GM23248 (cell line): ENCODE measurements around the gene CNGB1. TPM values are rescaled to one million over a fixed set of nuclear protein-coding genes. Genes with fewer than 3 reads are reported as not detected.

ENCODE experiments used
- DNase-seq: peaks from one replicate; pipeline ENCODE4 v3.0.0-alpha.2; 2015
- H2AFZ ChIP-seq: fragments of 200-600 bp; sonication (generic); 2 replicates; pipeline ENCODE4 v1.6.1; 2016; ENCODE audit warnings: antibody characterized with exemption
- H3F3A ChIP-seq: fragments of 200-600 bp; sonication (generic); 2 replicates; pipeline ENCODE4 v1.6.1; 2016; ENCODE audit warnings: mild to moderate bottlenecking, antibody characterized with exemption, mixed run types; ENCODE audit not compliant: insufficient read depth
- H3K27ac ChIP-seq: fragments of 200-600 bp; sonication (generic); 2 replicates; pipeline ENCODE4 v1.5.1; 2016; ENCODE audit warnings: mild to moderate bottlenecking
- H3K27me3 ChIP-seq: fragments of 200-600 bp; sonication (generic); replicated peaks from 2 replicates; pipeline ENCODE4 v1.6.1; 2016; ENCODE audit warnings: mild to moderate bottlenecking; ENCODE audit not compliant: insufficient read depth
- H3K36me3 ChIP-seq: fragments of 200-600 bp; sonication (generic); 2 replicates; pipeline ENCODE4 v1.6.1; 2016; ENCODE audit warnings: low read depth, mild to moderate bottlenecking
- H3K4me1 ChIP-seq: fragments of 200-600 bp; sonication (generic); 2 replicates; pipeline ENCODE4 v1.6.1; 2016; ENCODE audit warnings: mild to moderate bottlenecking; ENCODE audit not compliant: insufficient read depth
- H3K4me2 ChIP-seq: fragments of 200-600 bp; sonication (generic); one replicate; pipeline ENCODE4 v1.6.1; 2016; ENCODE audit warnings: mild to moderate bottlenecking; ENCODE audit not compliant: unreplicated experiment
- H3K4me3 ChIP-seq: fragments of 200-600 bp; sonication (generic); 2 replicates; pipeline ENCODE4 v1.5.1; 2016; ENCODE audit warnings: mild to moderate bottlenecking
- H3K79me2 ChIP-seq: fragments of 200-600 bp; sonication (generic); 2 replicates; pipeline ENCODE4 v1.6.1; 2016; ENCODE audit warnings: mild to moderate bottlenecking; ENCODE audit not compliant: insufficient read depth
- H3K9ac ChIP-seq: fragments of 200-600 bp; sonication (generic); 2 replicates; pipeline ENCODE4 v1.6.1; 2016; ENCODE audit warnings: mild to moderate bottlenecking
- H3K9me2 ChIP-seq: fragments of 200-600 bp; sonication (generic); 2 replicates; pipeline ENCODE4 v1.6.1; 2016; ENCODE audit warnings: mixed run types, mild to moderate bottlenecking, moderate library complexity; ENCODE audit not compliant: insufficient read depth
- H3K9me3 ChIP-seq: fragments of 200-600 bp; sonication (generic); one replicate; pipeline ENCODE4 v1.6.1; 2017; ENCODE audit warnings: low read depth
- H4K20me1 ChIP-seq: fragments of 200-600 bp; sonication (generic); 2 replicates; pipeline ENCODE4 v1.6.0; 2016; ENCODE audit not compliant: insufficient read depth
- EZH2 ChIP-seq: fragments of 200-600 bp; sonication (generic); IDR thresholded peaks from 2 replicates; pipeline ENCODE4 v1.6.1; 2018; ENCODE audit warnings: antibody characterized with exemption, mild to moderate bottlenecking; ENCODE audit not compliant: insufficient read depth, poor library complexity, severe bottlenecking
- EZH2phosphoT487 ChIP-seq: fragments of 200-600 bp; sonication (generic); IDR thresholded peaks from 2 replicates; pipeline ENCODE4 v1.6.1; 2018; ENCODE audit warnings: antibody characterized with exemption, moderate library complexity, mild to moderate bottlenecking, low read depth; ENCODE audit not compliant: insufficient read depth
- WGBS, 2 experiments: methylation state at CpG; one replicate each; pipeline ENCODE4 v1.1.6; 2015 to 2017; ENCODE audit warnings: low lambda C conversion rate in 2 of 2, low coverage in 1 of 2; ENCODE audit errors: missing lambda C conversion rate in 2 of 2; 5-methylcytosine and 5-hydroxymethylcytosine counted together
- in situ Hi-C: fragments of 300-500 bp; cut with MboI; formaldehyde crosslinking; loops from 2 replicates; pipeline ENCODE4 v1.15.0; 2020
- polyA plus RNA-seq: library from polyadenylated mRNA; unstranded; fragments of >200 nt; fragmentation: Nextera tagmentation; extraction: Ambion mirVana; gene quantifications from 2 replicates; pipeline ENCODE4 v1.2.1, GENCODE V29; 2016
- total RNA-seq: library from RNA; depleted of rRNA; stranded (reverse); fragments of >200 nt; shearing (Covaris generic); gene quantifications from 2 replicates; pipeline ENCODE4 v1.2.3, GENCODE V29; 2014

The CNGB1 gene
- total and polyA plus RNA-seq, 2 experiments from 2014 or later = not detected

DNA sequence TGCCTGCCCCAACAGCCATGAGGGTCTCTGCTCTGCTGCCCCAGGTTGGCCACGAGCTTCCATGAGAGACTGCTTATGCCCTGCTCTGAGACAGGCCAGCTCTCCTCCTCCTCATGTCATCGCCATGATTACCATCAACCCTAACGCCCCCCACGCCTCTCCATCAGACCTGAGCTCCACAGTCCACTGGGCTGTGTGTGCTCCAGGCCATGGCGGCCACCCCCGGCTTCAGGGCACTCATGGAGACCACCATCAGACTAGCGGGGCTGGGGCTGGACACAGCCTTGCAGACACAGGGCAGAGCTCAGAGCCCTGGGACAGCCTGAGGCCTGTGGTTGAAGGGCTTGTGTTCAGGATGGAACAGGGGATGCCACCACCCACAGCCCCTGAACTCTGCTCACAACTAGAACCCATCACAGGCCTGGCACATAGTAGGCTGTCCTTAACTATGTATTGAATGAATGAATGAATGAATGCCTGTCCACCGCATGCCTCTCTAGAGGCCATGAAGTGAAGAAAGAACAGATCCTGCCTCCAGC lies 14.6 kb downstream of the CNGB1 start:
- H3K36me3 ChIP-seq = no peaks in the 10 kb centered on the region
- no peaks in the 10 kb centered on the region for H4K20me1 ChIP-seq
- no peaks in the 10 kb centered on the region for H3K4me1 ChIP-seq
- 63 to 65% methylated on average over 8 of the region's 8 CpGs for WGBS, 2 experiments
- no peaks in the 10 kb centered on the region for H3F3A ChIP-seq
- DNase-seq = no peak
- H3K9ac ChIP-seq = no peak overlapping the region
- in situ Hi-C loops = no loop called here
- H3K9me3 ChIP-seq = no peaks in the 10 kb centered on the region
- no peak overlapping the region for H3K4me3 ChIP-seq
- no peak for TF ChIP-seq EZH2phosphoT487
- no peak for TF ChIP-seq EZH2
- no peak overlapping the region for H3K27ac ChIP-seq
- no peaks in the 10 kb centered on the region for H3K9me2 ChIP-seq
- H3K79me2 ChIP-seq = no peaks in the 10 kb centered on the region
- H2AFZ ChIP-seq = no peak overlapping the region
- H3K27me3 ChIP-seq = peaks cover 7% of the 10 kb centered on the region
- H3K4me2 ChIP-seq = no peak overlapping the region

DNA sequence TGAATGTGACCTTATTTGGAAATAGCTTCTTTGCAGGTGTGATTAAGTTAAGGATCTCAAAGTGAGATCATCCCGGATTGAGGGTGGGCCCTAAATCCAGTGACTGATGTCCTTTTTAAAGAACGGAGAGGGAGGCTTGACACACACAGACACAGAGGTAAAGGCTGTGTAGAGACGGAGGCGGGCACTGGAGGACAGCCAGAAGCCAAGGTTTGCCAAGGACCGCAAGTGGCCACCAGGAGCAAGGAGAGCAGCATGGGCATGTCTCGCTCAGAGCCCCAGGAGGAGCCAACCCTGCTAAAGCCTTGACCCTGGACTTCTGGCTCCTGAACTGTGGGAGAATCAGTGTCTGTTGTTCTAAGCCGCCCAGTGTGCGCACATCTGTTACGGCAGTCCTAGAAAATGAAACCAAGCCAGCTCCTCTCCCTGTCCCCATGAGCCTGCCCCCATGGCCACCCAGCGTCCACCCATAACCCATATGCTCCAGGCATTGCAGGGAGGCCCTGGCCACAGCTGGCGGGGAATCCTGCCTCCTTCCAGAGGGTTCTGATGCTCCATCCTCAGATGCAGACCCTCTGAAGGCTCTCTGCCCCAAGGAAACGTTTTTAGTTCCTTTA lies 15.2 kb downstream of the CNGB1 start:
- Histone ChIP-seq H3F3A (no peaks in the 10 kb centered on the region), H3K27me3 (peaks cover 5% of the 10 kb centered on the region; the same call in 1 of the 2 replicates), H3K9me3 (no peaks in the 10 kb centered on the region), H3K27ac (no peak overlapping the region), H3K4me2 (no peak overlapping the region), H3K9ac (no peak overlapping the region), H3K9me2 (no peaks in the 10 kb centered on the region), H3K4me3 (no peak overlapping the region), H2AFZ (no peak overlapping the region), H4K20me1 (no peaks in the 10 kb centered on the region), H3K36me3 (no peaks in the 10 kb centered on the region), H3K4me1 (no peaks in the 10 kb centered on the region), H3K79me2 (no peaks in the 10 kb centered on the region)
- in situ Hi-C loops = no loop called here
- TF ChIP-seq EZH2phosphoT487 (no peak), EZH2 (no peak)
- 69 to 77% methylated on average over 12 of the region's 12 CpGs for WGBS, 2 experiments
- DNase-seq = no peak

DNA sequence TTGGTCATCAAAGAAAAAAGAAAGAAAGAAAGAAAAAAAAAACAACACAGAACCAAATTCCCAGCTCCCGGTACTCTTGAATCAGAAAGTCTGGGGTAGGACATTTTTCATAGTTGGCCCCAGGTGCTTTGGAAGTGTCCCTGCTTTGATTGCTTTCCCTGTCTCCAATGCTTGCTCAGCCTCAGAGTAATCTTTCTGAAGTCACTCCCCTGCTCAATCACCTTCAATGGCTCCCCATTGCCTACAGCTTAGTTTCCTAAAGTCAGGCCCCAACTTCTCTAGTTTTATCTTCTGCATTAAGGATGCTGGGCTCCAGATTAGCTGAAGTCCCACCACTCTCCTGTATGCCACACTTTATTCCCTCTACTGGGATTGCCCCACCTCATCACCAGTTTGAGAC lies 17.1 kb downstream of the CNGB1 start:
- Histone ChIP-seq H3K9ac (no peak overlapping the region), H3K4me3 (no peak overlapping the region), H3K4me1 (no peaks in the 10 kb centered on the region), H3K79me2 (no peaks in the 10 kb centered on the region), H3F3A (no peaks in the 10 kb centered on the region), H3K4me2 (no peak overlapping the region), H2AFZ (no peak overlapping the region), H3K27me3 (no peaks in the 10 kb centered on the region; the same call in 1 of the 2 replicates), H3K9me3 (no peaks in the 10 kb centered on the region), H3K9me2 (no peaks in the 10 kb centered on the region), H4K20me1 (no peaks in the 10 kb centered on the region), H3K36me3 (no peaks in the 10 kb centered on the region), H3K27ac (no peak overlapping the region)
- in situ Hi-C loops = no loop called here
- TF ChIP-seq EZH2phosphoT487 (no peak), EZH2 (no peak)
- no peak for DNase-seq
- 98 to 100% methylated on average over 1 of the region's 1 CpG for WGBS, 2 experiments

DNA sequence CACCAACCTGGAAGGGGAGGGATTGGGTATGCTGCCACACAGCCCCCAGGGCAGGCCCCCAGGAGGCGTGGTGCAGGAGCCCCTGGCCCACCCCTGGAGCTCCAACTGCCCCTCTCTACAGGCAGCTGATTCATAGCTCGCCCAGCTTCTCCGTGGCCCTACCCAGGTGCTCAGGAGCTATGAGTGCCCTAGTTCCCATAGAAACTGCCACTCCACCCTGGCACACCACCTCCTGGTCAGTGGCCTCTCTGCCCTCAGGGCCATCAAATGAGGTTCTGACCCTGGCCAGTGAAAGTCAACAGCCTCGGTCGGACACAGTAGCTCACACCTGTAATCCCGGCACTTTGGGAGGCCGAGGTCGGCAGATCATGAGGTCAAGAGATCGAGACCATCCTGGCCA lies 18.0 kb downstream of the CNGB1 start:
- Histone ChIP-seq H3F3A (no peaks in the 10 kb centered on the region), H3K9me3 (no peaks in the 10 kb centered on the region), H3K27me3 (no peaks in the 10 kb centered on the region; the same call in 1 of the 2 replicates), H3K9me2 (no peaks in the 10 kb centered on the region), H4K20me1 (no peaks in the 10 kb centered on the region), H2AFZ (no peak overlapping the region), H3K4me3 (no peak overlapping the region), H3K4me2 (no peak overlapping the region), H3K27ac (no peak overlapping the region), H3K79me2 (no peaks in the 10 kb centered on the region), H3K4me1 (no peaks in the 10 kb centered on the region), H3K36me3 (no peaks in the 10 kb centered on the region), H3K9ac (no peak overlapping the region)
- no peak for TF ChIP-seq EZH2
- TF ChIP-seq EZH2phosphoT487 = no peak
- WGBS, 2 experiments = 78 to 83% methylated on average over 9 of the region's 9 CpGs
- in situ Hi-C loops = no loop called here
- no peak for DNase-seq
